ENCODE results near the gene ZNF804A.

Gene ZNF804A

DNA sequence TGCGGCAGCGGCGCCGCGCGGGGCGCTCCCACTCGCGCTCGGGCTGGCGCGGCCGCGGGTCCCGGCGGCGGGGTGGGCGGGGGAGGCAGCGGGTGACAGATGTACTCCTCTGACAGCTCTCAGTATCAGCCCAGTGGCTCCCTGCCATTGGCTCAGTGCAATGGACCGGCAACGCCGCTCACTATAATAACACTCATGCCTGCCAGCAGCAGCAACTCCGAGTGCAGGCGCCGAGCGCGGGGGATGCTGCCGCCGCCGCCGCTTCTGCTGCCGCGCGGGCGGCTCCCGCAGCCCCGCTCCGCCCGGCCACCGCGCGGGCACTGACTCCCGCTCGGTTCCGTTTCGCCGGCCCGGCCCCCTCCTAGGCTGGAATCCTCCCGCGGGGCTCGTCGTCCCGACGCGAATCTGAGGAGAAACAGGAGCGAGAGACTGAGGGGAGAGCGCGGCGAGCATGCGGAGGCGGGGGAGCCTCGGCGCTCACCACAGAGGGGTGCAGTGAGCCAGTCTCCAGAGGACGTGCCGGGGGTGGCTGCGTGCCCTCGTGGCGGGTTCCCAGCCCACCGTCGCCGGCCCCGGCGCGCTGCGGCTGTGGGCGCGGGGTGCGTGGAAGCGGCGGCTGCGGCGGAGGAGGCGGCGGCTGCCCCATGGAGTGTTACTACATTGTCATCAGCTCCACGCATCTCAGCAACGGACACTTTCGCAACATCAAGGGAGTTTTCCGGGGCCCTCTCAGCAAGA lies at the start of gene ZNF804A:
TSS of gene ZNF804A (plus strand) at position 214 of the 738 bp plus-strand sequence. CDS start at position 645, 431 bp downstream.
- H3K4me3 ChIP-seq (replicated peaks; ENCODE audit: low read depth, low read length) = peak within 1 kb of the TSS; percentile 63
- DNase-seq (ENCODE audit: low read depth) = peak; percentile 66
- TF ChIP-seq, protein P1, sequence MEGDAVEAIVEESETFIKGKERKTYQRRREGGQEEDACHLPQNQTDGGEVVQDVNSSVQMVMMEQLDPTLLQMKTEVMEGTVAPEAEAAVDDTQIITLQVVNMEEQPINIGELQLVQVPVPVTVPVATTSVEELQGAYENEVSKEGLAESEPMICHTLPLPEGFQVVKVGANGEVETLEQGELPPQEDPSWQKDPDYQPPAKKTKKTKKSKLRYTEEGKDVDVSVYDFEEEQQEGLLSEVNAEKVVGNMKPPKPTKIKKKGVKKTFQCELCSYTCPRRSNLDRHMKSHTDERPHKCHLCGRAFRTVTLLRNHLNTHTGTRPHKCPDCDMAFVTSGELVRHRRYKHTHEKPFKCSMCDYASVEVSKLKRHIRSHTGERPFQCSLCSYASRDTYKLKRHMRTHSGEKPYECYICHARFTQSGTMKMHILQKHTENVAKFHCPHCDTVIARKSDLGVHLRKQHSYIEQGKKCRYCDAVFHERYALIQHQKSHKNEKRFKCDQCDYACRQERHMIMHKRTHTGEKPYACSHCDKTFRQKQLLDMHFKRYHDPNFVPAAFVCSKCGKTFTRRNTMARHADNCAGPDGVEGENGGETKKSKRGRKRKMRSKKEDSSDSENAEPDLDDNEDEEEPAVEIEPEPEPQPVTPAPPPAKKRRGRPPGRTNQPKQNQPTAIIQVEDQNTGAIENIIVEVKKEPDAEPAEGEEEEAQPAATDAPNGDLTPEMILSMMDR (IDR thresholded peaks at IDR 0.05; ENCODE audit: low read length, missing control alignments) = no peak

- TF ChIP-seq, protein P1 (IDR thresholded peaks at IDR 0.05; ENCODE audit: low read length, missing control alignments) = no peak
- no peak overlapping the region for H3K4me3 ChIP-seq (replicated peaks; ENCODE audit: low read depth, low read length)
- no peak for DNase-seq (ENCODE audit: low read depth)
These were observed 49.2 kb upstream of the ZNF804A start for GRCh38 chr2:184549153-184549552.

DNA sequence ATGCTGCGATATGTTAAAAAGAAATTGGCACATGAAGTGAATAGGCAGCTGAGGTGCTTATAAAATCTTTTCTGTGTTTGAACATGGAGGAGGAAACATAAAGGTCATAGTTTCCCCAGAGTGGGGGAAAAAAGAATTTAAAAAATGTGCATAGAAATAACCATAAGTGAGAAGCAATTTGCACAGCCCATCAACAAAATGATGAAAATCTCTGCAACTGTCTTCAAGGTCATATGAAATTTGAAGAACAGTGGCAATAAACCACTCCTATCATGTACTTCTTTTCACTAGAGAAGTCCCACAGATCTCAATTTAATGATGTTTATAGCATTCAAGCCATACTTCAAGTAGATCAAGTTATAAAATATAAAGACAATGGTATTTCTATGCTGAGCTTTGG lies 46.7 kb upstream of the ZNF804A start:
- no peak overlapping the region for H3K4me3 ChIP-seq (replicated peaks; ENCODE audit: low read depth, low read length)
- DNase-seq (ENCODE audit: low read depth) = no peak
- TF ChIP-seq, protein P1 (IDR thresholded peaks at IDR 0.05; ENCODE audit: low read length, missing control alignments) = no peak

GRCh38 chr2:184554736-184555135 lies 43.6 kb upstream of the ZNF804A start:
- H3K4me3 ChIP-seq (replicated peaks; ENCODE audit: low read depth, low read length) = no peak overlapping the region
- TF ChIP-seq, protein P1 (IDR thresholded peaks at IDR 0.05; ENCODE audit: low read length, missing control alignments) = no peak
- no peak for DNase-seq (ENCODE audit: low read depth)

DNA sequence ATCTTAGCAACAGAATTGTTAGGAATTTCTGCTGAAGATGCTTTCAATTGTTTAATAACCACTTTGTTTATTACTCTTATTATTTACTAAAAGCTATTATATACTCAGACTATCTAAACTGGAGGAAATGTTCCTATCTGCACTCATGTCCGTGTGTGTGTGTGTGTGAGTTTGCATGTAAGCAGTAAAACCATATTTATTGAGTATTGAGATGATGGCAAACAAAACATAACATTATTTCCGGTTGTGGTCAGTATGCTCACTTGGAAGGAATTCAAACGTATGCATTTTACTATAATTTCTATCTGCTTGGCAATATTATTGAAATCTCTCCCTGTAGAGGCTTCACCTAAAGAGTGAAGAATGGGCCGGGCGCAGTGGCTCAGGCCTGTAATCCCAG lies 43.0 kb upstream of the ZNF804A start:
- DNase-seq (ENCODE audit: low read depth) = no peak
- TF ChIP-seq, protein P1 (IDR thresholded peaks at IDR 0.05; ENCODE audit: low read length, missing control alignments) = no peak
- H3K4me3 ChIP-seq (replicated peaks; ENCODE audit: low read depth, low read length) = no peak overlapping the region

DNA sequence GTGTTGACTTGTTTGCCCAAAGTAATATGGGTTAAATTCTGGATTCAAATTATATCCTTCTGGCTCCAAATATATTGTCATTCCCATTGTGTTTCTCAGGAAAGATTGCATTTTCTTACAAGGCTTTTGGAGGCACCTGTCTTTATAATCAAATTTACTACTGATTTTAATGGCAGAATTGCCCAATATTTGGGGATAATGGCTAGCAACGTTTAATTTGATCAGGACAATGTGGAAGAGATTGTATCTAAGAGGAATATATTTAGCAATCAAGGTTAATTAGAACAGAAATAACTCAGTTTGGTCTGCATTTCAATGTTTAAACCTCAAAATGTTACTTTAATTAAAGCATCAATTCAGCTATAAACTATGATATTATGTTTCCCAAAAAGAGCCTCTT lies 41.7 kb upstream of the ZNF804A start:
- DNase-seq (ENCODE audit: low read depth) = no peak
- TF ChIP-seq, protein P1 (IDR thresholded peaks at IDR 0.05; ENCODE audit: low read length, missing control alignments) = no peak
- no peak overlapping the region for H3K4me3 ChIP-seq (replicated peaks; ENCODE audit: low read depth, low read length)

Measured in fibroblast of pulmonary artery (primary cell).